K562 (cell line): ENCODE measurements around the gene ARHGAP25. TPM values are rescaled to one million over a fixed set of nuclear protein-coding genes. Genes with fewer than 3 reads are reported as not detected.

Source experiments
- ATAC-seq: fragments of 200-7000 bp; cut with Tn5 transposase; 3 replicates; pipeline ENCODE4 v1.9.1; 2020; ENCODE audit warnings: moderate library complexity
- BruUV-seq: library from RNA; stranded (reverse); fragments of 400-500 nt; replicated peaks from 2 replicates; lab custom pipeline; 2021; lab: Mats Ljungman, UMichigan
- CTCF ChIA-PET: fragments of 300-600 bp; formaldehyde crosslinking; extraction: SDS; loops from one replicate; lab custom pipeline; 2021; ENCODE audit warnings: low intra/inter-chr PET ratio; lab: Yijun Ruan, JAX
- POLR2A ChIA-PET: fragments of 300-600, 350-650 bp; sonication (Branson Sonifier 250); formaldehyde crosslinking; extraction: SDS; loops from one replicate; lab custom pipeline; 2021; ENCODE audit warnings: antibody characterized with exemption, inconsistent platforms; lab: Yijun Ruan, JAX
- DNase-seq, 4 experiments: peaks; one replicate each; pipeline versions ENCODE4 v3.0.0 to v3.0.0-alpha.2; 2011 to 2018; ENCODE audit warnings: low spot score in 3 of 4, mixed read lengths in 3 of 4; ENCODE audit errors: extremely low read depth in 1 of 4
- FAIRE-seq: peaks from 2 replicates; lab custom pipeline; 2011; peaks lifted over from hg19 to GRCh38; lab: Jason Lieb, UNC
- H2AFZ ChIP-seq: 2 replicates; pipeline ENCODE4 v1.6.0; 2011; ENCODE audit warnings: low read depth, low read length, control low read depth, inconsistent platforms
- H3K27ac ChIP-seq: fragments of 200-600 bp; 3 replicates; pipeline ENCODE4 v1.8.0; 2011; ENCODE audit warnings: low read depth, mild to moderate bottlenecking, control low read depth, inconsistent platforms, low read length, moderate library complexity, mixed read lengths; ENCODE audit errors: extremely low read depth
- H3K27me3 ChIP-seq, 2 experiments: fragments of 300-600 bp in 1 of 2; 2 replicates in 1 of 2; 3 replicates in 1 of 2; pipeline versions ENCODE4 v1.6.0 to v1.8.0; 2011; ENCODE audit warnings: inconsistent platforms in 2 of 2, low read length in 2 of 2, mild to moderate bottlenecking in 1 of 2, mixed read lengths in 1 of 2, moderate library complexity in 1 of 2; ENCODE audit not compliant: control insufficient read depth in 2 of 2, insufficient read depth in 2 of 2
- H3K36me3 ChIP-seq: fragments of 300-600 bp; 3 replicates; pipeline ENCODE4 v1.8.0; 2011; ENCODE audit warnings: mild to moderate bottlenecking, low read length, inconsistent platforms; ENCODE audit not compliant: control insufficient read depth, insufficient read depth
- H3K4me1 ChIP-seq, 2 experiments: fragments of 200-600 bp in 1 of 2; replicated peaks in 1 of 2; 2 replicates in 1 of 2; 3 replicates in 1 of 2; pipeline versions ENCODE4 v1.5.1 to v1.8.0; 2011; ENCODE audit warnings: inconsistent platforms in 2 of 2, low read length in 2 of 2, mild to moderate bottlenecking in 1 of 2, mixed read lengths in 1 of 2, moderate library complexity in 1 of 2; ENCODE audit not compliant: control insufficient read depth in 2 of 2, insufficient read depth in 2 of 2
- H3K4me2 ChIP-seq: 2 replicates; pipeline ENCODE4 v1.6.1; 2011; ENCODE audit warnings: low read length, control low read depth, inconsistent platforms, mixed read lengths; ENCODE audit not compliant: insufficient read depth
- H3K4me3 ChIP-seq: fragments of 200-600 bp; sonication (generic), shearing (Covaris generic); 2 replicates; pipeline ENCODE4 v1.5.1; 2016; ENCODE audit warnings: control low read depth, inconsistent platforms
- H3K79me2 ChIP-seq: fragments of 200-600 bp; 3 replicates; pipeline ENCODE4 v1.8.0; 2011; ENCODE audit warnings: low read length, inconsistent platforms; ENCODE audit not compliant: control insufficient read depth, insufficient read depth
- H3K9ac ChIP-seq, 2 experiments: 2 replicates each; pipeline versions ENCODE4 v1.6.0 to v1.6.1; 2011; ENCODE audit warnings: low read depth in 2 of 2, low read length in 2 of 2, control low read depth in 1 of 2, inconsistent platforms in 1 of 2, mild to moderate bottlenecking in 1 of 2, mixed read lengths in 1 of 2; ENCODE audit not compliant: insufficient read depth in 1 of 2
- H3K9me1 ChIP-seq: one replicate; pipeline ENCODE4 v1.6.0; 2011; ENCODE audit warnings: inconsistent platforms, mild to moderate bottlenecking, low read length, moderate library complexity; ENCODE audit not compliant: control insufficient read depth, insufficient read depth
- H3K9me3 ChIP-seq: replicated peaks from 2 replicates; pipeline ENCODE4 v1.5.1; 2011; ENCODE audit warnings: low read depth, low read length, inconsistent platforms; ENCODE audit not compliant: control insufficient read depth, insufficient read depth
- H4K20me1 ChIP-seq: replicated peaks from 2 replicates; pipeline ENCODE4 v1.6.1; 2011; ENCODE audit warnings: low read length, inconsistent platforms, mixed read lengths; ENCODE audit not compliant: control insufficient read depth, insufficient read depth
- CBX3 ChIP-seq, 2 experiments: IDR thresholded peaks; 1 replicate in 1 of 2; 2 replicates in 1 of 2; pipeline ENCODE4 v1.6.1; 2012; ENCODE audit warnings: inconsistent platforms in 2 of 2, low read length in 2 of 2, borderline replicate concordance in 1 of 2, control low read depth in 1 of 2
- CREB1 ChIP-seq, 2 experiments: sonication (generic) in 1 of 2; formaldehyde crosslinking in 1 of 2; IDR thresholded peaks; 2 replicates each; pipeline versions ENCODE4 v1.6.1 to v1.8.0; 2012 to 2022; ENCODE audit warnings: inconsistent platforms in 1 of 2, mild to moderate bottlenecking in 1 of 2, missing genetic modification reagents in 1 of 2, moderate library complexity in 1 of 2
- CREB3L1 ChIP-seq: fragments of 450-650 bp; IDR thresholded peaks from 2 replicates; pipeline ENCODE4 v1.6.1; 2014; ENCODE audit warnings: low read depth, mild to moderate bottlenecking, moderate library complexity, borderline replicate concordance
- CTBP1 ChIP-seq: fragments of 450-650 bp; IDR thresholded peaks from 2 replicates; pipeline ENCODE4 v1.6.1; 2016; ENCODE audit warnings: borderline replicate concordance
- FOXJ2 ChIP-seq: fragments of 200-800 bp; sonication (Bioruptor generic); IDR thresholded peaks from 2 replicates; pipeline ENCODE4 v1.6.1; 2016; ENCODE audit warnings: missing genetic modification characterization, missing compliant biosample characterization
- L3MBTL2 ChIP-seq: fragments of 450-650 bp; IDR thresholded peaks from 2 replicates; pipeline ENCODE4 v1.6.1; 2016; ENCODE audit warnings: mild to moderate bottlenecking, moderate library complexity
- LCOR ChIP-seq: sonication (generic); formaldehyde crosslinking; IDR thresholded peaks from 2 replicates; pipeline ENCODE4 v1.8.0; 2022; ENCODE audit warnings: mild to moderate bottlenecking, missing genetic modification reagents
- NR1H2 ChIP-seq: sonication (generic); formaldehyde crosslinking; IDR thresholded peaks from 2 replicates; pipeline ENCODE4 v1.4.0; 2020; ENCODE audit warnings: mild to moderate bottlenecking, missing genetic modification reagents
- RAD21 ChIP-seq, 2 experiments: fragments of 250-450 bp in 1 of 2; fragments of 450-650 bp in 1 of 2; sonication (Bioruptor Pico) in 1 of 2; formaldehyde crosslinking in 1 of 2; IDR thresholded peaks in 1 of 2; conservative IDR thresholded peaks in 1 of 2; 2 replicates each; pipeline versions ENCODE4 v1.4.0 to v1.8.0; 2020 to 2022; ENCODE audit warnings: mild to moderate bottlenecking in 2 of 2, moderate library complexity in 1 of 2
- SMAD4 ChIP-seq: fragments of 250-450 bp; sonication (Bioruptor Pico); conservative IDR thresholded peaks from 2 replicates; pipeline ENCODE4 v1.8.0; 2021; ENCODE audit warnings: inconsistent platforms, mild to moderate bottlenecking, moderate library complexity
- SMC3 ChIP-seq: conservative IDR thresholded peaks from 2 replicates; pipeline ENCODE4 v1.6.1; 2011; ENCODE audit warnings: low read depth, low read length, improper control_type of control experiment; ENCODE audit not compliant: insufficient read depth
- XRCC4 ChIP-seq: IDR thresholded peaks from one replicate; pipeline ENCODE4 v1.6.1; 2011; ENCODE audit not compliant: insufficient read depth, insufficient read length; ENCODE audit errors: extremely low read depth
- YY1 ChIP-seq, 3 experiments: IDR thresholded peaks; 2 replicates each; pipeline ENCODE4 v1.6.1; 2011; ENCODE audit warnings: low read length in 2 of 3, mild to moderate bottlenecking in 2 of 3, moderate library complexity in 2 of 3, borderline replicate concordance in 1 of 3, control low read depth in 1 of 3, low read depth in 1 of 3; ENCODE audit not compliant: insufficient read depth in 3 of 3, insufficient replicate concordance in 2 of 3, control insufficient read depth in 1 of 3, insufficient read length in 1 of 3; ENCODE audit errors: extremely low read depth in 1 of 3
- ZNF584 ChIP-seq: fragments of 200-800 bp; sonication (Bioruptor generic); IDR thresholded peaks from 2 replicates; pipeline ENCODE4 v1.6.1; 2016; ENCODE audit warnings: low read depth, mild to moderate bottlenecking, missing genetic modification characterization, missing compliant biosample characterization
- ZNF589 ChIP-seq: fragments of 200-800 bp; sonication (Bioruptor generic); IDR thresholded peaks from 2 replicates; pipeline ENCODE4 v1.6.1; 2016; ENCODE audit warnings: low read depth, missing genetic modification characterization, missing compliant biosample characterization
- WGBS: fragments of 100-300 bp; shearing (Covaris generic); methylation state at CpG from one replicate; pipeline ENCODE4 v1.1.6; 2016; ENCODE audit warnings: low coverage, mixed read lengths; ENCODE audit not compliant: insufficient coverage; ENCODE audit errors: missing lambda C conversion rate; 5-methylcytosine and 5-hydroxymethylcytosine counted together
- in situ Hi-C: fragments of 300-500 bp; cut with MboI; formaldehyde crosslinking; loops from 4 replicates; pipeline ENCODE4 v1.15.0; 2018; ENCODE audit warnings: inconsistent platforms, mixed read lengths
- intact Hi-C: fragments of 100-400 bp; cut with micrococcal nuclease; formaldehyde crosslinking; loops from 2 replicates; pipeline ENCODE4 v1.14.2; 2022
- polyA plus RNA-seq, 8 experiments: library from polyadenylated mRNA; depleted of rRNA in 4 of 8; stranded (reverse) in 5 of 8; unstranded in 3 of 8; fragments of >200 nt; fragmentation: Nextera tagmentation in 2 of 8; fragmentation: Illumina TruSeq in 1 of 8; extraction: Ambion mirVana in 2 of 8; extraction: Trizol in 1 of 8; gene quantifications; 2 replicates each; pipeline versions ENCODE4 v1.2.1 to v1.2.3, GENCODE V29; 2011 to 2014; ENCODE audit warnings: inconsistent platforms in 1 of 8, missing spikeins in 1 of 8
- total RNA-seq, 7 experiments: library from RNA; depleted of rRNA in 6 of 7; stranded (reverse); fragments of >200 nt in 6 of 7; fragmentation: Illumina TruSeq in 2 of 7; extraction: Trizol in 2 of 7; gene quantifications; 2 replicates each; pipeline versions ENCODE4 v1.2.1 to v1.2.3, GENCODE V29; 2011 to 2021; ENCODE audit warnings: low replicate concordance in 1 of 7

Gene ARHGAP25
- total and polyA plus RNA-seq, 9 of the 15 experiments (the other 6 are each of a cell fraction or from before 2014, with no cell fraction given): 4.9 to 14.8 (median 10.7) TPM

- Histone ChIP-seq H2AFZ (peak overlapping the region; percentile 92), H3K4me3 (no peak overlapping the region), H3K9me1 (no peaks in the 10 kb centered on the region), H3K9ac (no peak overlapping the region), H3K79me2 (no peaks in the 10 kb centered on the region), H3K4me2 (no peak overlapping the region), H4K20me1 (no peaks in the 10 kb centered on the region), H3K27me3 (no peaks in the 10 kb centered on the region), H3K9me3 (no peaks in the 10 kb centered on the region; the same call in 1 of the 2 replicates), H3K4me1 (peaks cover 5 to 26% of the 10 kb centered on the region in 2 experiments; a peak in 4 of 5 replicates), H3K27ac (no peak overlapping the region), H3K36me3 (no peaks in the 10 kb centered on the region)
- POLR2A ChIA-PET: interaction anchor here (0.6 to 0.7 kb wide), 2 partner anchors 330 to 957 kb away, joined by 3 read pairs; no protein-coding TSS in a partner anchor
- CTCF ChIA-PET: interaction anchor here (1.2 to 1.6 kb wide), 2 partner anchors 86 to 127 kb away, joined by 3 to 10 read pairs; no protein-coding TSS in a partner anchor
- 27% methylated on average over 15 of the region's 15 CpGs for WGBS
- ATAC-seq (peak; percentile 96), DNase-seq (peak; percentile 64 to 89 (median 70)), FAIRE-seq (peak; percentile 82)
- BruUV-seq: no TSS peak
- in situ Hi-C loops: loop anchor here (10.0 kb wide), 1 partner anchor 373 kb away; the partner anchor contains the start of genes APLF and FBXO48
- intact Hi-C loops: loop anchor here (1.0 to 5.0 kb wide), 6 partner anchors 25 to 375 kb away; no protein-coding TSS in a partner anchor
- TF ChIP-seq RAD21 (CRISPR knock-in tag; conservative IDR thresholded peaks at IDR 0.05 in 1 of 2, IDR thresholded peaks at IDR 0.05 in 1 of 2) (peak; percentile 71 to 90), LCOR (CRISPR knock-in tag) (0 out of 2 replicates have a peak, but pooled peaks have one; percentile 35), ZNF584 (peak; percentile 95), NR1H2 (CRISPR knock-in tag) (no peak), SMC3 (peak; percentile 75), YY1 (IDR thresholded peaks at IDR 0.05; ENCODE audit: borderline replicate concordance in 1 of 3, control insufficient read depth in 1 of 3, extremely low read depth in 1 of 3, insufficient read depth in 3 of 3, insufficient read length in 1 of 3, insufficient replicate concordance in 2 of 3, low read depth in 1 of 3, low read length in 2 of 3) (peak in 2 of 3 experiments; percentile 24 to 58), CREB1 (IDR thresholded peaks at IDR 0.05) (no peak), CREB1 (CRISPR knock-in tag; IDR thresholded peaks at IDR 0.05) (peak; percentile 51; the same call in 1 of the 2 replicates), XRCC4 (no peak), CBX3 (IDR thresholded peaks at IDR 0.05; ENCODE audit: borderline replicate concordance in 1 of 2, low read length in 2 of 2) (peak in 1 of 2 experiments; percentile 38; a peak in 1 of 3 replicates), CTBP1 (peak; percentile 53; the same call in 1 of the 2 replicates), CREB3L1 (0 out of 2 replicates have a peak, but pooled peaks have one; percentile 22), SMAD4 (CRISPR knock-in tag) (no peak), L3MBTL2 (peak; percentile 67), FOXJ2 (tag) (no peak), ZNF589 (CRISPR knock-in tag) (peak; percentile 60; the same call in 1 of the 2 replicates)
These were observed 102.7 kb downstream of the ARHGAP25 start for GRCh38 chr2:68837164-68837860.
